DND-41 (cell line): ENCODE results near the gene CATSPER3.

ENCODE experiments used
- ATAC-seq: fragments of 200-7000 bp; cut with Tn5 transposase; 3 replicates; pipeline ENCODE4 v1.9.1; 2021; ENCODE audit warnings: low read depth; ENCODE audit not compliant: insufficient read depth
- DNase-seq: peaks from one replicate; pipeline ENCODE4 v3.0.0-alpha.2; 2020
- H2AFZ ChIP-seq: 2 replicates; pipeline ENCODE4 v1.6.0; 2012; ENCODE audit warnings: low read depth, low read length
- H3K27ac ChIP-seq: 2 replicates; pipeline ENCODE4 v1.5.1; 2012; ENCODE audit warnings: low read length, inconsistent platforms
- H3K27me3 ChIP-seq: fragments of 200-600 bp; sonication (generic); 2 replicates; pipeline ENCODE4 v1.6.0; 2012; ENCODE audit warnings: low read length, mild to moderate bottlenecking, inconsistent platforms; ENCODE audit not compliant: insufficient read depth, poor library complexity
- H3K36me3 ChIP-seq: 2 replicates; pipeline ENCODE4 v1.5.1; 2012; ENCODE audit warnings: low read length, inconsistent platforms; ENCODE audit not compliant: insufficient read depth
- H3K4me1 ChIP-seq: 2 replicates; pipeline ENCODE4 v1.5.1; 2012; ENCODE audit warnings: mild to moderate bottlenecking, low read length; ENCODE audit not compliant: insufficient read depth
- H3K4me2 ChIP-seq: 2 replicates; pipeline ENCODE4 v1.6.0; 2012; ENCODE audit warnings: mild to moderate bottlenecking, moderate library complexity, low read length, inconsistent platforms; ENCODE audit not compliant: insufficient read depth
- H3K4me3 ChIP-seq, 2 experiments: fragments of 200-600 bp in 1 of 2; shearing (Covaris generic) in 1 of 2; 2 replicates each; pipeline ENCODE4 v1.5.1; 2012 to 2016; ENCODE audit warnings: inconsistent platforms in 2 of 2, low read length in 2 of 2, mild to moderate bottlenecking in 2 of 2, low read depth in 1 of 2, moderate library complexity in 1 of 2
- H3K79me2 ChIP-seq: 2 replicates; pipeline ENCODE4 v1.6.0; 2012; ENCODE audit warnings: low read length, inconsistent platforms; ENCODE audit not compliant: insufficient read depth
- H3K9ac ChIP-seq: 2 replicates; pipeline ENCODE4 v1.6.0; 2012; ENCODE audit warnings: low read depth, mild to moderate bottlenecking, inconsistent platforms, low read length, moderate library complexity
- H3K9me3 ChIP-seq: 2 replicates; pipeline ENCODE4 v1.5.1; 2012; ENCODE audit warnings: low read length, moderate library complexity, mild to moderate bottlenecking, inconsistent platforms; ENCODE audit not compliant: insufficient read depth, severe bottlenecking
- H4K20me1 ChIP-seq: 2 replicates; pipeline ENCODE4 v1.6.0; 2012; ENCODE audit warnings: low read length; ENCODE audit not compliant: insufficient read depth
- EZH2 ChIP-seq: IDR thresholded peaks from 3 replicates; pipeline ENCODE4 v1.6.1; 2012; ENCODE audit warnings: borderline replicate concordance, low read depth, mild to moderate bottlenecking, moderate library complexity, low read length, inconsistent platforms; ENCODE audit not compliant: severe bottlenecking
- TF ChIP-seq, protein P1 (sequence below): IDR thresholded peaks from 2 replicates; pipeline ENCODE4 v1.5.1; 2012; ENCODE audit warnings: borderline replicate concordance, low read length, moderate library complexity, mild to moderate bottlenecking; ENCODE audit not compliant: poor library complexity, severe bottlenecking; ENCODE audit errors: extremely low read depth

Gene CATSPER3

DNA sequence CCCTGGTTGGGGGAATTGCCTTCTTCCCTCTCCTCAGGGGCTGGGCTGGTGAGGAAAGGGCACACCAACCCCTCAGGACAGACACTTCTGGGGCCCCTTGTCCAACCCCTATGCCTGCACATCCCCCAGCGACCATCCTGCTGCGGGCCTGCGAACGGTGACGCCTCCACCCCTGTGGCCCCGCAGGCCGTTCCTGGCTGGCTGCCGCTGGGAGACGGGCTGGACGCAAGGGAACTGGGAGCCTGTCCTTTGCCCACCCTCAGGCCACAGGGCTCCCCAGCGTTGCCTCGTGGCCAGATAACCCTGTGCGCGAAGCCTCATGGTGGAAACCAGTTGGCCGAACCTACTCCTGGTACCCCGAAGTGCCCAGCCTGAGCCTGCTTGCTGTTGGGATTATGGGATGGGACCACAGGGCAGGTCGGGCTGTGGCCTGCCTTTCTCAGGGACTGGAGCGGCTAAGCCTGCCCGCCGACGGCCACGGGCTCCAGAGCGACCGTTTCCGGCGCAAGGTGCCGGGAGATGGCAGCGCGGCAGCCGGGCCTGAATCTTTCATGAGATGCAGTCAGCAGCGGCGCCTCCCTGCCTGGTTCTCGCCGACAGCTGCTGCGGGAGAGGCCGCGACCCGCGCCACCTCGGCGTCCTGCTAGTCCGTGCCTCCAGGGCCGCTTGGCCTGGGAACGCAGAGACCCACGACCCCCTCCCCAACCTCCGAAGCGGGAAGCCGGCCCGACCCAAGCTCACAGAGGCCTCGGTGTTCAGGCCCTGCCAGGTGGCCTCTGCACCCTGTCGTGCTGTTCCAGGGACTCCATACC is 72.8 kb downstream of the CATSPER3 start:
- Histone ChIP-seq H3K27me3 (no peaks in the 10 kb centered on the region), H2AFZ (no peak overlapping the region), H4K20me1 (no peaks in the 10 kb centered on the region)

DNA sequence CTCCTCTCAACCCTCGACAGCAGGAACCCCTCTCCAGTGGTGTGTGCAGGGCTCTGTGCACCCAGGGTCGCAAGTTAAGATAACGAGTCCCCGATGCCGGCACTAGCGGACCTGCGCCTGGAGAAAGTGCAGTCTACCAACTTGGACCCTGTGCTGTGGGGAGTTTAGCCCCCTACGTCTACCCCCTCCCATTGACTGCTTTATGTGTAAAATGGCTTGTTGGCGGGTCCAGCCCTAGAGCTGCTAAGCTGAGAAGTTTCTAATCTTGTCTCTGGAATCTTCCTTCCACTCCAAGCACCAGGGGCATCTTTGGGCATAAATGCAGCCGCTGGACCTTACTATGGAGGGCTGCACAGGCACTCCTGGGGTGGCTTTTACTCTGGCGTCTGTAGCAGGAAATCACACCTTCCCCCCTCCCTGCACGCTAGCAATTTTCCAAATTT is 73.5 kb downstream of the CATSPER3 start:
- no peaks in the 10 kb centered on the region for H3K27me3 ChIP-seq
- no peak for DNase-seq
- H3K4me2 ChIP-seq: no peak overlapping the region
- no peaks in the 10 kb centered on the region for H3K4me1 ChIP-seq
- H3K4me3 ChIP-seq: no peak overlapping the region
- H3K9me3 ChIP-seq: no peaks in the 10 kb centered on the region
- no peak overlapping the region for H3K27ac ChIP-seq
- TF ChIP-seq EZH2: no peak
- TF ChIP-seq, protein P1, sequence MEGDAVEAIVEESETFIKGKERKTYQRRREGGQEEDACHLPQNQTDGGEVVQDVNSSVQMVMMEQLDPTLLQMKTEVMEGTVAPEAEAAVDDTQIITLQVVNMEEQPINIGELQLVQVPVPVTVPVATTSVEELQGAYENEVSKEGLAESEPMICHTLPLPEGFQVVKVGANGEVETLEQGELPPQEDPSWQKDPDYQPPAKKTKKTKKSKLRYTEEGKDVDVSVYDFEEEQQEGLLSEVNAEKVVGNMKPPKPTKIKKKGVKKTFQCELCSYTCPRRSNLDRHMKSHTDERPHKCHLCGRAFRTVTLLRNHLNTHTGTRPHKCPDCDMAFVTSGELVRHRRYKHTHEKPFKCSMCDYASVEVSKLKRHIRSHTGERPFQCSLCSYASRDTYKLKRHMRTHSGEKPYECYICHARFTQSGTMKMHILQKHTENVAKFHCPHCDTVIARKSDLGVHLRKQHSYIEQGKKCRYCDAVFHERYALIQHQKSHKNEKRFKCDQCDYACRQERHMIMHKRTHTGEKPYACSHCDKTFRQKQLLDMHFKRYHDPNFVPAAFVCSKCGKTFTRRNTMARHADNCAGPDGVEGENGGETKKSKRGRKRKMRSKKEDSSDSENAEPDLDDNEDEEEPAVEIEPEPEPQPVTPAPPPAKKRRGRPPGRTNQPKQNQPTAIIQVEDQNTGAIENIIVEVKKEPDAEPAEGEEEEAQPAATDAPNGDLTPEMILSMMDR: no peak
- no peak overlapping the region for H2AFZ ChIP-seq
- H3K36me3 ChIP-seq: no peaks in the 10 kb centered on the region
- H3K79me2 ChIP-seq: no peaks in the 10 kb centered on the region
- no peak overlapping the region for H3K9ac ChIP-seq
- H4K20me1 ChIP-seq: no peaks in the 10 kb centered on the region
- no peak for ATAC-seq

More for the DNA sequence above, 72.8 kb downstream of the CATSPER3 start:
- no peak overlapping the region for H3K9ac ChIP-seq
- H3K9me3 ChIP-seq: no peaks in the 10 kb centered on the region
- no peak overlapping the region for H3K27ac ChIP-seq
- no peak overlapping the region for H3K4me3 ChIP-seq
- H3K79me2 ChIP-seq: no peaks in the 10 kb centered on the region
- H3K4me1 ChIP-seq: no peaks in the 10 kb centered on the region
- DNase-seq: no peak
- no peaks in the 10 kb centered on the region for H3K36me3 ChIP-seq
- ATAC-seq: no peak
- no peak overlapping the region for H3K4me2 ChIP-seq
- TF ChIP-seq, protein P1: no peak
- TF ChIP-seq EZH2: no peak

DNA sequence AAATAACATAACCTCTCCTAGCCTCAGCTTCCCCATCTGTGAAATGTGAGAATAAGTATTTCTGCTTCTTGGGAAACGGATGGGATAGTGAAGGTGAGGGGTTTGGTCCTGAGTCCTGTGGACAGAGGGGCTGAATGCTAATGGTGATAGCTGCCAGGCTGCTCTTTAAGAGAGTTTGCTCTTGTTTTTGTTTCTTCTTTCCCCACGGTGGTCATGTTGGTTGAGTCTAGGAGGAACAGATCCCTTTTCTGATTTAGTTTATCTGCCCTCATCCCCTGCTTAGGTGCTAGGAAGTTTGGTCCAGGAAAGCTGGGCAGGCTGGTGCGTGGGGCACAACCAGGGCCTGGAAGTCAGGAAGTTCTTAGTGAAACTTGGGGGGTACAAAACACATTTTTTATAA is 74.0 kb downstream of the CATSPER3 start:
- H3K4me3 ChIP-seq: no peak overlapping the region
- no peaks in the 10 kb centered on the region for H3K36me3 ChIP-seq
- H3K4me1 ChIP-seq: no peaks in the 10 kb centered on the region
- ATAC-seq (no peak), DNase-seq (no peak)
- TF ChIP-seq EZH2: no peak
- TF ChIP-seq, protein P1: no peak
- H3K27ac ChIP-seq: no peak overlapping the region
- no peak overlapping the region for H2AFZ ChIP-seq
- H3K27me3 ChIP-seq: no peaks in the 10 kb centered on the region
- no peak overlapping the region for H3K9ac ChIP-seq
- no peaks in the 10 kb centered on the region for H4K20me1 ChIP-seq
- H3K4me2 ChIP-seq: no peak overlapping the region
- H3K79me2 ChIP-seq: no peaks in the 10 kb centered on the region
- no peaks in the 10 kb centered on the region for H3K9me3 ChIP-seq
